ENCODE results near the gene SLC4A3. TPM values are rescaled to one million over a fixed set of nuclear protein-coding genes. Genes with fewer than 3 reads are reported as not detected.

SLC4A3 gene
- total and polyA plus RNA-seq, 5 donors, result 288 to 445 (median 344) TPM

DNA sequence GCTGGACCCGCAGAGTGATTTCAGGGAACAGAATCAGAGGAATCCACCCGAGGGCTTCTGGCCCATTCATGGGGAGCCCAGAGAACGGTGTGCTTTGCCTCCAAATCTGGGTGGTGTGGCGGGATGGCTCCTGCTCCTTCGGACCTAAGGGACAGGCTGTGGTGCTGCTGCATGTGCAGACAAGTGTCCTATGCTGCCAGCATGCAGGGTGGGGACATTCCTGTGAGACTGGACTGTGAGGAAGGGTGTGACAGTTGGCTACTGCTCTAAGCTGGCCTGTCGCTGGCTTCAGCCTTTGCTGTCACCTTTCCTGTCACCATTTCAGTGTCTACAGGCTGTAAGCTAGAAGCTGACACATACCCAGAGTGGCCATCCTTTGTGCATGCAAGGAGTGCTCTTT, 2.9 kb upstream of the SLC4A3 start:
- Histone ChIP-seq H3K27me3 (ENCODE audit: control insufficient read depth, insufficient read depth) (no peaks in the 10 kb centered on the region), H3K9me3 (ENCODE audit: control insufficient read depth, low read length) (no peaks in the 10 kb centered on the region), H3K27ac (ENCODE audit: low read length) (peak overlapping the region; percentile 73), H3K4me3 (ENCODE audit: low read length) (no peak overlapping the region), H3K4me1 (ENCODE audit: control insufficient read depth, insufficient read depth, low read length) (peaks cover 2% of the 10 kb centered on the region)
- intact Hi-C loops (cut with DNase I), result no loop called here
- peak; percentile 47 to 82 (median 78) for DNase-seq
- peak; percentile 49 to 75 for ATAC-seq
- 62% methylated on average over 6 of the region's 6 CpGs for WGBS

DNA sequence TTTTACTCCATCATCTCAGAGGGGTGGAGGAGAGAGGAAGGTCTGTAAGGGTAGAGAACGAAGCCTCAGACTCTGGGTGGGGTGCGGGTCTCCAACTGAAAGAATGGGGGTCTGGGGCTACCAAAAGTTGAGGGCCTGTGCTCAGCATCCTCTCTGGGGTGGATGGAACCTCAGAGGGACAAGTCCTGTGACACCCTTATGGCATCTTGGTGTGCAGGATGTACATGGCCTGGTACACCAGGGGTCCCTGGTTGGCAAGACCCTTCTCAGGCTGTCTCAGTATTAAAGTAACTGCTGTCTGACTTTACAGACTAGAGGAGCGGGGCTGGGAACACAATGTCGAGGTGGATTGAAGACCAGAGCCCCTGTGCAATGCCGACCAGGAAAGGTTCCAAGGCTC, 2.3 kb upstream of the SLC4A3 start:
- ATAC-seq, result no peak
- H3K4me1 ChIP-seq (ENCODE audit: control insufficient read depth, insufficient read depth, low read length), result peaks cover 2% of the 10 kb centered on the region
- peak overlapping the region; percentile 73 for H3K27ac ChIP-seq (ENCODE audit: low read length)
- H3K27me3 ChIP-seq (ENCODE audit: control insufficient read depth, insufficient read depth), result no peaks in the 10 kb centered on the region
- WGBS, result 85% methylated on average over 5 of the region's 5 CpGs
- no peak for DNase-seq
- no peaks in the 10 kb centered on the region for H3K9me3 ChIP-seq (ENCODE audit: control insufficient read depth, low read length)
- intact Hi-C loops (cut with DNase I), result loop anchor here in 1 of 4 donors (5.0 kb wide), 1 partner anchor 53 kb away; the partner anchor contains the start of genes INHA and OBSL1
- no peak overlapping the region for H3K4me3 ChIP-seq (ENCODE audit: low read length)

DNA sequence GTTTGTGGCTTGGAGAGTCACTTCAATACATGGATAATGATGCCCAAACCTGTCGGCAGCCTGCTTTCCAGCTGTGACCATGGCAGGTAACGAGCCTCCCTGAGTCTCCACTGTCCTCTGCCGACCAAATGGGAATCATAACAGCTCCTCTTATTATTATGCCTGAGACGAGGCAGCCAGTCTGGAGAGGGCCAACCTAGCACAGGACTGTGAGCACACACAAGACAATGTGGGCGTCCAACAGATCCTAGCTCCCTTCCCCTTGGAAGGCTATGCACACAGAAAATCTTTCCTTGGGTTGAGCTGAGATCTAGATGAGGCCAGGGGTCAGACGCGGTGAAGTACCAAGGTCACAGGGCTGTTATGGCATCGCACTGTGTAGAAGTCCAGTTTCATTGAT, 890 bp upstream of the SLC4A3 start:
- intact Hi-C loops (cut with DNase I), result loop anchor here in 1 of 4 donors (5.0 kb wide), 1 partner anchor 54 kb away; the partner anchor contains the start of genes INHA and OBSL1
- H3K27ac ChIP-seq (ENCODE audit: low read length), result peak overlapping the region; percentile 93
- H3K4me1 ChIP-seq (ENCODE audit: control insufficient read depth, insufficient read depth, low read length), result peaks cover 2% of the 10 kb centered on the region
- no peak for DNase-seq
- H3K9me3 ChIP-seq (ENCODE audit: control insufficient read depth, low read length), result no peaks in the 10 kb centered on the region
- H3K4me3 ChIP-seq (ENCODE audit: low read length), result no peak overlapping the region
- ATAC-seq, result no peak
- 68% methylated on average over 8 of the region's 8 CpGs for WGBS
- H3K27me3 ChIP-seq (ENCODE audit: control insufficient read depth, insufficient read depth), result no peaks in the 10 kb centered on the region

DNA sequence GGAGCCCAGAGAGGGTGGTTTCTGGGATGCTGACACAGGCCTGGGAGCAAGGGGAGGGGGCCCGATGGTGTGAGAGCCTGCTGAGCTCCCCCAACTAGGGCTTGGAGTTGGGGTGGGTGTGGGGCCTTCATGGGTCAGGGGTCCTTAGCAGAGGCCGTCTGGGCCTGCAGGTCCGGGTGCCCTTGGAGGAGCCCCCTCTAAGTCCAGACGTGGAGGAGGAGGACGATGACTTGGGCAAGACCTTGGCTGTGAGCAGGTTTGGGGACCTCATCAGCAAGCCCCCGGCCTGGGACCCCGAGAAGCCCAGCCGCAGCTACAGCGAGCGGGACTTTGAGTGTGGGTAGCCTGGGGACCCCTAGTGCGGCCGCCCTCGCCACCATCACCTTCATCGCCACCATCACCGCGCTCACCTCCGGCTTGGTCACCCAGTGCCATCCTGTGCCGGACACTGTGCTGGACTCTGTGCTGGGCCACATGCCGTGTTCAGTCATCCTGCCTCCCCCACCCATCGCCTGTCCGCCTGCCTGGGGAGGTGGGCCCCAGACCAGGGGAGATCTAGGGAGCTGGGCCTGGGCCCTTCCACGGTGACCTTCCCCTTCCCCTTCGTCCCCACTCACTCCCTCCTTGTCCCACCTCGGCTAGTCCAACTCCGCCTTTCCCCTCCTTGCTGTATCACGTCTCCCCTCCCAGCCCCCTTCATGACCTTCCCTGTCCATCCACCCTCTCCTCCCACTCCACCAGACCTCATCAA, 980 bp downstream of the SLC4A3 start:
- intact Hi-C loops (cut with DNase I), result loop anchor here in 1 of 4 donors (5.0 kb wide), 1 partner anchor 56 kb away; the partner anchor contains the start of genes INHA and OBSL1
- H3K4me3 ChIP-seq (ENCODE audit: low read length), result peak overlapping the region; percentile 62
- H3K27ac ChIP-seq (ENCODE audit: low read length), result peak overlapping the region; percentile 93
- WGBS, result 70% methylated on average over 26 of the region's 26 CpGs
- DNase-seq, result peak in 2 of 3 donors; percentile 62 to 63
- H3K9me3 ChIP-seq (ENCODE audit: control insufficient read depth, low read length), result no peaks in the 10 kb centered on the region
- ATAC-seq, result peak; percentile 0 to 7
- no peaks in the 10 kb centered on the region for H3K27me3 ChIP-seq (ENCODE audit: control insufficient read depth, insufficient read depth)
- no peaks in the 10 kb centered on the region for H3K4me1 ChIP-seq (ENCODE audit: control insufficient read depth, insufficient read depth, low read length)

DNA sequence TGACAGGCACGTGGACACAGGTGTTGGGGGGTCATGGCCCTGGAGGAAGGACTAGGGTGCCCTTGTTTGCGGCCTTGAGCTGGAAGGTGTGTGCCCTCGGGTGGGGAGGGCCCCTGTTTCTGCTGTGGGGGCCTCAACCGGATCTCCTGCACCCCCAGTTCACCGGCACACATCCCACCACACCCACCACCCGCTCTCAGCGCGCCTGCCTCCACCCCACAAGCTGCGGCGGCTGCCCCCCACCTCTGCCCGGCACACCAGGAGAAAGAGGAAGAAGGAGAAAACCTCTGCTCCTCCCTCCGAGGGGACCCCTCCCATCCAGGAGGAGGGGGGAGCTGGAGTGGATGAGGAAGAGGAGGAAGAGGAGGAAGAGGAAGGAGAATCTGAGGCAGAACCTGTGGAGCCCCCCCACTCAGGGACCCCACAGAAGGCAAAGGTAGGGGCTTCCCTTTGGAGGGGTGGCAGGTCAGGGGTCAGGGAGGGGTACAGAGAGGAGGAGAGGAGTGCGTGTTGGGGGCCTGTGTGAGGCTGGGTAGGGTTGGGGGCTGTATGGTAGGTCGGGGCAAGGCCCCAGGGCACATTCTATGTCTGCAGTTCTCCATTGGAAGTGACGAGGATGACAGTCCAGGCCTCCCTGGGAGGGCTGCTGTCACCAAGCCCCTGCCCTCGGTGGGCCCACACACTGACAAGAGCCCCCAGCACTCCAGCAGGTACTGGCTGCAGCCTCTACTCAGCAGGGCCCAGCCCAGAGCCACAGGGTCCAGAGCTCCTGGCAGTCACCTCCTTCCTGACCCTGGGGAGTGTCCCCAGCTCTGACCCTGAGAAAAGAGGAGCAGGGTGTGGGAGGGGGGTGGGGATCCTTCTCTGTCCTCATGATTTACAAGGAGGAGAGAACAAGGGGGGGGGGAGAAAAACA, 1.8 kb downstream of the SLC4A3 start:
- WGBS, result 49% methylated on average over 16 of the region's 16 CpGs
- Histone ChIP-seq H3K27me3 (ENCODE audit: control insufficient read depth, insufficient read depth) (no peaks in the 10 kb centered on the region), H3K27ac (ENCODE audit: low read length) (peak overlapping the region; percentile 93), H3K4me3 (ENCODE audit: low read length) (no peak overlapping the region), H3K4me1 (ENCODE audit: control insufficient read depth, insufficient read depth, low read length) (no peaks in the 10 kb centered on the region), H3K9me3 (ENCODE audit: control insufficient read depth, low read length) (no peaks in the 10 kb centered on the region)
- peak; percentile 22 to 62 (median 61) for DNase-seq
- intact Hi-C loops (cut with DNase I), result loop anchor here in 1 of 4 donors (5.0 kb wide), 1 partner anchor 57 kb away; the partner anchor contains the start of genes INHA and OBSL1
- no peak for ATAC-seq

DNA sequence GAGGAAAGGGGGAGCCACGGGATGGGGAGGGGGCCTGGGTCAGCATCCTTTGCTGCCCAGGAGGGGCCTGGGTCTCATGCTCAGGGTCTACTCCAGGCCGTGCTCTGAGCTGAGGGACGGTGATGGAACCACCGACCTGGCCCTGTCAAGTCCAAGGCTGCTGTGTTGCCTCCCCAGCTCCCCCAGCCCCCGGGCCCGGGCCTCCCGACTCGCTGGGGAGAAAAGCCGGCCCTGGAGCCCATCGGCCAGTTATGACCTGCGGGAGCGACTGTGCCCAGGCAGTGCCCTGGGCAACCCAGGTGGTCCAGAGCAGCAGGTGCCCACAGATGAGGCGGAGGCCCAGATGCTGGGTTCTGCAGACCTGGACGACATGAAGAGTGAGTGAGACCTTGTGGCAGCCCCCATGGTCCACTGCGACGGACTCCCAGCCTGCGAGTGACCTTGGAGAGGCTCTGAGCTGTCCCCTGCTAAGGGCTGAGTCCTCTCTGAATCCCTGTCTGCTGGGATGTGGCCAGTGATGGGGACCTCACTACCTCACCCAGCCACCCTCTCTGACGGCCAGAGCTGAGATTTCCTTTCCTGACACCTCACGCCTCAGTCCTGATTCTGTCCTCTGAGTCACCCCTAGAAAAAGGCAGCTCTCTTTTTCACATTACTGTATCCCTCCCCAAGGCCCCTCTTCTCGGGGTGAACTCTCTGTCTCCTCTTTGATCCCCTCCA, 2.7 kb downstream of the SLC4A3 start:
- Histone ChIP-seq H3K4me1 (ENCODE audit: control insufficient read depth, insufficient read depth, low read length) (no peaks in the 10 kb centered on the region), H3K27ac (ENCODE audit: low read length) (peak overlapping the region; percentile 93)

DNA sequence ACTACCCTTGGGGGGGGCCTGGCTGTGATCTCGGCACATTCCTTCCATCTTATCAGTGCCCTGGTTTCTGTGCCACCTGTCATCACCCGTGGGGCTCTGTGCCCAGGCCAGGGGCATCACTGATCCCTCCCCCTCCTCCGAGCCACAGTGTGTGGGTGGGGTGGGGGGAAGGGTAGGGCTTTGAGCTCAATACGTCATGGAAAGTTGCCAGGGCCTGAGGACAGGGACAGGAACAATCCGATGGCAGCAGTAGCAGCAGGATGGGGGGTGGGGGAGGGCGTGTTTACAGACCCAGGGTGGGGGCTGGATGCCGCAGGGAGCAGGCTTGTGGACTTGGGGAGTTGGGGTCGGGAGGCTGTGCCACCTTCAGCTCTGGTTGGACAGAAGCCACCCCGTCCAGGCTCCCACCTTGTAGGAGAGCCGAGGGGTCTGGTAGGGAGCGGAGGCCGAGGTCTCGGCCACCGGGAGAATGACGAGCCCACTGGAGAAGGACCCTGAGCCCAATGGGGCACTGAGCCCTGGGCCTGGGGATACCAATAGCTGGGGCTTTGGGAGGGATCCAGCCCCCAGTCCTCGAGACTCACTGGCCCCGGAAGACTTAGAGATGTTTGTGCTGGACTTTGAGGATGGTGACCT, 3.5 kb downstream of the SLC4A3 start:
- WGBS, result 56% methylated on average over 17 of the region's 17 CpGs
- Histone ChIP-seq H3K4me1 (ENCODE audit: control insufficient read depth, insufficient read depth, low read length) (no peaks in the 10 kb centered on the region), H3K9me3 (ENCODE audit: control insufficient read depth, low read length) (no peaks in the 10 kb centered on the region), H3K27me3 (ENCODE audit: control insufficient read depth, insufficient read depth) (no peaks in the 10 kb centered on the region), H3K27ac (ENCODE audit: low read length) (peak overlapping the region; percentile 82), H3K4me3 (ENCODE audit: low read length) (peak overlapping the region; percentile 6)
- ATAC-seq (peak; percentile 73 to 76), DNase-seq (peak; percentile 78 to 91 (median 89))
- intact Hi-C loops (cut with DNase I), result no loop called here

More for the DNA sequence above, 2.7 kb downstream of the SLC4A3 start:
- Histone ChIP-seq H3K9me3 (ENCODE audit: control insufficient read depth, low read length) (no peaks in the 10 kb centered on the region), H3K27me3 (ENCODE audit: control insufficient read depth, insufficient read depth) (no peaks in the 10 kb centered on the region), H3K4me3 (ENCODE audit: low read length) (no peak overlapping the region)
- ATAC-seq, result peak; percentile 67 to 75
- intact Hi-C loops (cut with DNase I), result loop anchor here in 1 of 4 donors (5.0 kb wide), 1 partner anchor 58 kb away; the partner anchor contains the start of genes INHA and OBSL1
- WGBS, result 64% methylated on average over 20 of the region's 20 CpGs
- DNase-seq, result peak; percentile 70 to 83 (median 79)

DNA sequence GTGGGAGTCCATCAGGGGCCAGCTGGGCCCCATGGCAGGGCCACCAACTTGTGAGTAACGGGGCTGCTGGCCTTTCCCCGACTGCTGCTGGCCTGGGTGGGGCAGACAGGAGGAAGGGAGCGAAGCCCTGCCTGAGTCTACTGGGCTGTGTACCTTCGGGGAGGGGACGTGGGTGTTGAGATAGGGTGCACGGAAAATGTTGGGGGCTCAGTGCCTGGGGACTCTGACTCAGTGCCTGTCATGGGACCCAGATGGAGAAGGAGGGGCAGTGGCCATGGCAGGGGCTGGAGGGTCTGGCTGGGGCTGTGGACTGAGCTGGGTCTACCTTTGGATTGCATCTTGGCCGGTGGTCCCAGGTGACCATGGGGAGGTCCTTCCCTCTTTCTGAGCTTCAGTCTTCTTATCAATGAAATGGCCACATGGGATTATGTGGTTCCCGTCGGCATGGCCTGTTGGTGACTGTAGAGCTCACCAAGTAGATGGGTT, 4.0 kb downstream of the SLC4A3 start:
- ATAC-seq (no peak), DNase-seq (peak in 2 of 3 donors; percentile 16 to 61)
- Histone ChIP-seq H3K9me3 (ENCODE audit: control insufficient read depth, low read length) (no peaks in the 10 kb centered on the region), H3K4me3 (ENCODE audit: low read length) (peak overlapping the region; percentile 6), H3K27me3 (ENCODE audit: control insufficient read depth, insufficient read depth) (no peaks in the 10 kb centered on the region), H3K4me1 (ENCODE audit: control insufficient read depth, insufficient read depth, low read length) (no peaks in the 10 kb centered on the region), H3K27ac (ENCODE audit: low read length) (peak overlapping the region; percentile 82)
- 72% methylated on average over 9 of the region's 9 CpGs for WGBS
- intact Hi-C loops (cut with DNase I), result no loop called here

DNA sequence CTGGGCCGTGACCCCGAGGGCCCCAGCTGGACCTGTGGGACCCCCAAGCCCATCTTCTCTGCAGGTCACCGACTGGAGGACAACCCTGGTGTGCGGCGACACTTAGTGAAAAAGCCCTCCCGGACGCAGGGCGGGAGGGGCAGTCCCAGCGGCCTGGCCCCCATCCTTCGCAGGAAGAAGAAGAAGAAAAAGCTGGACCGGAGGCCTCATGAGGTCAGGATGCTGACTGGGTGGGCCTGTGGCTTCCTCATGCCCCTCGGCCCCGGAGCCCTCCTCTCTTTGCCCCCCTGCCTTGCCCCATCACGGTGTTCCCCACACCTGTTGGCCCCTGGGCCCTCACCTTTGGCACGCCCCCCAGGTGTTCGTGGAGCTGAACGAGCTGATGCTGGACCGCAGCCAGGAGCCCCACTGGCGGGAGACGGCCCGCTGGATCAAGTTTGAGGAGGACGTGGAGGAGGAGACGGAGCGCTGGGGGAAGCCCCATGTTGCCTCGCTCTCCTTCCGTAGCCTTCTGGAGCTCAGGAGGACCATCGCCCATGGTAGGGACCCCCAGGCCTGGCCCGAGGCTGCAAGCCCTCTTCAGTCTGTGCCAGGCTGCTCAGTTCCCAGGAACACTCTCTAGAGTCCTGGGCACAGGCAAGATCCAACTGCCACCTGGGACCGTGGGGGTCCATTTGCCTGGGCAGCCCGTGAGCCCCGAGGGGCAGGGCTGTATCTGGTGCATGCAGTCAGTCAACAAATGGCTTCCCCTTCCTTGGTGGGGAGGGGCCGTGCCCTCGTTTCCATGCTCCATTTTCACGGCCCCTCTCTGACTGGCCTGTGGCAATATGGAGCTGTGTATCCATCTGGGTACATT, 4.7 kb downstream of the SLC4A3 start:
- H3K4me3 ChIP-seq (ENCODE audit: low read length), result no peak overlapping the region
- 71% methylated on average over 34 of the region's 34 CpGs for WGBS
- peak overlapping the region; percentile 82 for H3K27ac ChIP-seq (ENCODE audit: low read length)
- peak; percentile 24 to 76 (median 64) for DNase-seq
- H3K27me3 ChIP-seq (ENCODE audit: control insufficient read depth, insufficient read depth), result no peaks in the 10 kb centered on the region
- intact Hi-C loops (cut with DNase I), result no loop called here
- no peak for ATAC-seq
- no peaks in the 10 kb centered on the region for H3K9me3 ChIP-seq (ENCODE audit: control insufficient read depth, low read length)
- H3K4me1 ChIP-seq (ENCODE audit: control insufficient read depth, insufficient read depth, low read length), result no peaks in the 10 kb centered on the region

Data from right cardiac atrium (tissue), 5 donors.